T-helper 1 cell treated with Interleukin-12 subunit alpha and Interleukin-12 subunit beta and Interleukin-4 antibody, amounts not matched to agents 30 μg/mL and 1 μg/mL, for 36 hours (primary cell): Measurements from ENCODE around the gene NLRP1.
A peak's percentile ranks its signal among the peaks of the same experiment; 100 is the strongest.
"Not testable (repeated sequence)": the region's sequence is repeated elsewhere in the genome, so short reads cannot be mapped to it uniquely, and the experiment has no call there.

Experiments used
- H3K27ac Mint-ChIP-seq: one replicate; pipeline ENCODE4 v1.8.0; 2021; ENCODE audit warnings: mild to moderate bottlenecking, mixed read lengths
- H3K27me3 Mint-ChIP-seq: one replicate; pipeline ENCODE4 v1.8.0; 2021; ENCODE audit warnings: low read depth, mixed read lengths
- H3K36me3 Mint-ChIP-seq: one replicate; pipeline ENCODE4 v1.8.0; 2021; ENCODE audit warnings: low read depth, mixed read lengths
- H3K4me1 Mint-ChIP-seq: one replicate; pipeline ENCODE4 v1.8.0; 2021; ENCODE audit warnings: low read depth, mixed read lengths
- H3K4me3 Mint-ChIP-seq: one replicate; pipeline ENCODE4 v1.8.0; 2021; ENCODE audit warnings: mild to moderate bottlenecking, moderate library complexity, mixed read lengths
- H3K9me3 Mint-ChIP-seq: one replicate; pipeline ENCODE4 v1.8.0; 2021; ENCODE audit warnings: mixed read lengths

Gene NLRP1

DNA sequence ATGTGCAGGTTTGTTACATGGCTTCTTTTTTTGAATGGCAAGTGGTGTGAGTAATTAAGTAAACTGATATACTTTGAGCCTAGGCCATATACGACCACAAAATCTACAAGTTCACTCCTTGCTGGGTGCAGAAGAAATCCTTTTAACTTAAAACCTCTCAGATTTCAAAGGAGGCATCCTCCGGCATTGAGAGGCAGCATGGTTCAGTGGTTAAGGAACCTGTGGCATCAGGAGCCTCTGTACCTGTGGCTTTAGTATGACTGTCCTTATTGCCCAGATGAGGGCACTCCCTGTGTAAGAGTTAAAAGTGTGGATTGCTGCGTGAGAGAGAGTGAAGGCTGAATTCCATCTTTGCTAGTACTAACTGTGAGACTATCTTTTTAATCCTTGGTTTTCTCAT is 3.3 kb downstream of the NLRP1 start:
- H3K4me1 Mint-ChIP-seq: peaks cover 59% of the 10 kb centered on the region
- H3K36me3 Mint-ChIP-seq: peaks cover 68% of the 10 kb centered on the region
- no peaks in the 10 kb centered on the region for H3K27me3 Mint-ChIP-seq
- peaks cover 8% of the 10 kb centered on the region for H3K9me3 Mint-ChIP-seq
- peak overlapping the region; percentile 41 for H3K4me3 Mint-ChIP-seq
- no peak overlapping the region for H3K27ac Mint-ChIP-seq

GRCh38 chr17:5580367-5580766 is 3.9 kb downstream of the NLRP1 start:
- Mint-ChIP-seq H3K27me3 (no peaks in the 10 kb centered on the region), H3K4me1 (peaks cover 54% of the 10 kb centered on the region), H3K27ac (no peak overlapping the region), H3K4me3 (no peak overlapping the region), H3K36me3 (peaks cover 74% of the 10 kb centered on the region), H3K9me3 (peaks cover 8% of the 10 kb centered on the region)

DNA sequence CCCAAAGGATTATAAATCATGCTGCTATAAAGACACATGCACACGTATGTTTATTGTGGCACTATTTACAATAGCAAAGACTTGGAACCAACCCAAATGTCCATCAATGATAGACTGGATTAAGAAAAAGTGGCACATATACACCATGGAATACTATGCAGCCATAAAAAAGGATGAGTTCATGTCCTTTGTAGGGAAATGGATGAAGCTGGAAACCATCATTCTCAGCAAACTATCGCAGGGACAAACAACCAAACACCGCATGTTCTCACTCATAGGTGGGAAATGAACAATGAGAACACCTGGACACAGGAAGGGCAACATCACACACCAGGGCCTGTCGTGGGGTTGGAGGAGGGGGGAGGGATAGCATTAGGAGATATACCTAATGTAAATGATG is 5.5 kb downstream of the NLRP1 start:
- Mint-ChIP-seq H3K4me1 (peaks cover 44% of the 10 kb centered on the region), H3K36me3 (peaks cover 84% of the 10 kb centered on the region)
- not testable (repeated sequence) for H3K27ac Mint-ChIP-seq, H3K9me3 Mint-ChIP-seq, H3K27me3 Mint-ChIP-seq, H3K4me3 Mint-ChIP-seq

DNA sequence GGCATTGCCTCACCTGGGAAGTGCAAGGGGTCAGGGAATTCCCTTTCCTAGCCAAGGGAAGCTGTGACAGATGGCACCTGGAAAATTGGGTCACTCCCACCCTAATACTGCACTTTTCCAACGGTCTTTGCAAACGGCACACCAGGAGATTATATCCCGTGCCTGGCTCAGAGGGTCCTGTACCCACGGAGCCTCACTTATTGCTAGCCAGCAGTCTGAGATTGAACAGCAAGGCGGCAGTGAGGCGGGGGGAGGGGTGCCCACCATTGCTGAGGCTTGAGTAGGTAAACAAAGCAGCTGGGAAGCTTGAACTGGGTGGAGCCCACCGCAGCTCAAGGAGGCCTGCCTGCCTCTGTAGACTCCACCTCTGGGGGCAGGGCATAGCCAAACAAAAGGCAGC is 11.3 kb downstream of the NLRP1 start:
- not testable (repeated sequence) for H3K27ac Mint-ChIP-seq, H3K4me3 Mint-ChIP-seq, H3K27me3 Mint-ChIP-seq, H3K9me3 Mint-ChIP-seq
- H3K4me1 Mint-ChIP-seq: peaks cover 22% of the 10 kb centered on the region
- H3K36me3 Mint-ChIP-seq: peaks cover 90% of the 10 kb centered on the region

DNA sequence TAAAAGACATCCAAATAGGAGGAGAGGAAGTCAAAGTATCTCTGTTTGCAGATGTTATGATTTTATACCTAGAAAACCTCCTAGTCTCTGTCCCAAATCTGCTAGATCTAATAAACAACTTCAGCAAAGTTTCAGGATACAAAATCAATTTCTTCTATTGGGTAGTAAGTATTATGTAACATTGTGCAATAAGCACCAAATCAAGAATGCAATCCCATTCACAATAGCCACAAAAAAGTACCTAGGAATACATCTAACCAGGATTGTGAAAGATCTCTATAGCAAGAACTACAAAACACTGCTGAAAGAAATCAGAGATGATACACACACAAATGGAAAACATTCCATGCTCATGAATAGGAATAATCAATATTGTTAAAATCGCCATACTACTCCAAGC is 13.0 kb downstream of the NLRP1 start:
- Mint-ChIP-seq H3K36me3 (peaks cover 85% of the 10 kb centered on the region), H3K4me3 (no peak overlapping the region), H3K9me3 (no peaks in the 10 kb centered on the region), H3K27ac (no peak overlapping the region), H3K4me1 (peaks cover 19% of the 10 kb centered on the region), H3K27me3 (no peaks in the 10 kb centered on the region)

GRCh38 chr17:5565808-5566207 is 18.5 kb downstream of the NLRP1 start:
- H3K27me3 Mint-ChIP-seq: no peaks in the 10 kb centered on the region
- no peaks in the 10 kb centered on the region for H3K9me3 Mint-ChIP-seq
- H3K27ac Mint-ChIP-seq: no peak overlapping the region
- no peak overlapping the region for H3K4me3 Mint-ChIP-seq
- H3K4me1 Mint-ChIP-seq: peaks cover 15% of the 10 kb centered on the region
- H3K36me3 Mint-ChIP-seq: peaks cover 51% of the 10 kb centered on the region

DNA sequence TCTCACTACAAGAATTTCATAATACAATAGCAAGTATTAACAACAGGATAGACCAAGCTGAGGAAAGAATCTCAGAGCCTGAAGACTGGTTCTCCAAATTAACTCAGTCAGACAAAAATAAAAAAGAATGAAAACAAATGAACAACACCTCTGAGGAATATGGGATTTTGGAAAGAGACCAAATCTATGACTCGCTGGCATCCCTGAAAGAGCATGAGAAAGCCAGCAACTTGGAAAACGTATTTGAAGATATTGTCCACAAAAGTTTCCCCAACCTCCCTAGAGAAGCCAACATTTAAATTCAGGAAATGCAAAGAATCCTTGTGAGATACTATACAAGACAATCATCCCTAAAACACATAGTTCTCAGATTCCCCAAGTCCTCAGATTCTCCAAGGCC is 20.9 kb downstream of the NLRP1 start:
- Mint-ChIP-seq H3K4me1 (peaks cover 9% of the 10 kb centered on the region), H3K4me3 (no peak overlapping the region), H3K27ac (no peak overlapping the region), H3K36me3 (peaks cover 36% of the 10 kb centered on the region), H3K9me3 (no peaks in the 10 kb centered on the region), H3K27me3 (no peaks in the 10 kb centered on the region)

GRCh38 chr17:5562661-5563360 is 21.5 kb downstream of the NLRP1 start:
- H3K9me3 Mint-ChIP-seq: no peaks in the 10 kb centered on the region
- peaks cover 31% of the 10 kb centered on the region for H3K36me3 Mint-ChIP-seq
- no peak overlapping the region for H3K27ac Mint-ChIP-seq
- H3K27me3 Mint-ChIP-seq: no peaks in the 10 kb centered on the region
- no peak overlapping the region for H3K4me3 Mint-ChIP-seq
- H3K4me1 Mint-ChIP-seq: peaks cover 9% of the 10 kb centered on the region

- Mint-ChIP-seq H3K4me1 (peaks cover 11% of the 10 kb centered on the region), H3K27me3 (no peaks in the 10 kb centered on the region), H3K27ac (no peak overlapping the region), H3K9me3 (no peaks in the 10 kb centered on the region), H3K36me3 (peaks cover 33% of the 10 kb centered on the region), H3K4me3 (no peak overlapping the region)
Observed at GRCh38 chr17:5561736-5562571, 22.4 kb downstream of the NLRP1 start.

DNA sequence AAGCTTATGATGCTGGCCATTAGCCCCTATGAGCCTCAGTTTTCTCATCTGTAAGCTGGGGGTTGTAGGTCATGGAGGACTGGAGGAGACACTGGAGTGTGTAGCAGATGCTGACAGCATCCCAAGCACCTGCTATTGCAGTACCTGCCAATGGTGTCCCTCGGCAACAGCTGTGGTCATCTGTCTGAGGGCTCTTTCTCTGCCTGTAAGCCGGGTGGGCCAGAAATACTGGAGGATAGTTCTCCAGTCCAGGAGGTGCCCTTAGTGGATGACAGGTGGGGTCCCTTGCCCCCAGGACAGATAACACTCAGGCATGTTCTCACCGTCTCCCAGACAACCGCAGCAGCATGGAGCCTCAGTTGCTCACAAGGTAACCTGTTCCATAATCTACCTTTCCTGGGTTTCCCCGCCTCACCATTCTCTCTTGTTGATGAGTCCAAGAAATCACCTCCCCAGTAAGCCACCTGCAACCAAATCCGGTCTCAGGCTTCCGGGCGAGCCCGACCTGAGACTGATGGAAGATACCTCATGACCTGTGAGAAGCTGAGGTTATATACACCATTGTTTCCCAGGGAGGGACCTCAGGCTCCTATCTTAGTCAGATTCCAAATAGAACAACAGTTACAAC is 23.8 kb downstream of the NLRP1 start:
- Mint-ChIP-seq H3K27me3 (no peaks in the 10 kb centered on the region), H3K4me3 (no peak overlapping the region), H3K4me1 (peaks cover 11% of the 10 kb centered on the region), H3K36me3 (peaks cover 32% of the 10 kb centered on the region), H3K9me3 (no peaks in the 10 kb centered on the region), H3K27ac (no peak overlapping the region)

- Mint-ChIP-seq H3K36me3 (peaks cover 32% of the 10 kb centered on the region), H3K4me1 (peaks cover 11% of the 10 kb centered on the region), H3K9me3 (no peaks in the 10 kb centered on the region), H3K27ac (no peak overlapping the region), H3K27me3 (no peaks in the 10 kb centered on the region), H3K4me3 (no peak overlapping the region)
Observed at GRCh38 chr17:5558815-5559785, 25.2 kb downstream of the NLRP1 start.

GRCh38 chr17:5557990-5558389 is 26.3 kb downstream of the NLRP1 start:
- Mint-ChIP-seq H3K9me3 (no peaks in the 10 kb centered on the region), H3K4me3 (no peak overlapping the region), H3K27me3 (no peaks in the 10 kb centered on the region), H3K36me3 (peaks cover 33% of the 10 kb centered on the region), H3K4me1 (peaks cover 11% of the 10 kb centered on the region), H3K27ac (peak overlapping the region; percentile 11)

DNA sequence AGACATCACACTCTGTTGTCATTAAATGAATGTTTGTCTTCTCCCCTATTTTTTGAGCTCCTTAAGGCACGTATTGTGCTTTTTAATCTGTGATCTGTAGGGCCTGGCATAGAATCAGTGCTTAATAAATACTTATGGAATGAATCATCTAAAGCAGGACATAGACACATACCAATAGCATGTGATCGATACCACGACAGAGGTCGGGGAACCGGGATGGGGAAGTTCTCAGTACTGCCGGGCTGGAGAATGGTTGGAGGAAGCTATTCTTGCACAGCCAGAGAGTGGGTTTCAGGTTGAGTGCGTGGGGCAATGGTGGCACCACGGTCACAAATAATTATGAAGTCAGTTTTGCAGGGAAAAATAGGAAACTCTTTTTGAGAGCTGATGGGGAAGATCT is 26.8 kb downstream of the NLRP1 start:
- H3K4me1 Mint-ChIP-seq: peaks cover 10% of the 10 kb centered on the region
- H3K27me3 Mint-ChIP-seq: no peaks in the 10 kb centered on the region
- no peak overlapping the region for H3K4me3 Mint-ChIP-seq
- H3K27ac Mint-ChIP-seq: peak overlapping the region; percentile 11
- no peaks in the 10 kb centered on the region for H3K9me3 Mint-ChIP-seq
- H3K36me3 Mint-ChIP-seq: peaks cover 37% of the 10 kb centered on the region

DNA sequence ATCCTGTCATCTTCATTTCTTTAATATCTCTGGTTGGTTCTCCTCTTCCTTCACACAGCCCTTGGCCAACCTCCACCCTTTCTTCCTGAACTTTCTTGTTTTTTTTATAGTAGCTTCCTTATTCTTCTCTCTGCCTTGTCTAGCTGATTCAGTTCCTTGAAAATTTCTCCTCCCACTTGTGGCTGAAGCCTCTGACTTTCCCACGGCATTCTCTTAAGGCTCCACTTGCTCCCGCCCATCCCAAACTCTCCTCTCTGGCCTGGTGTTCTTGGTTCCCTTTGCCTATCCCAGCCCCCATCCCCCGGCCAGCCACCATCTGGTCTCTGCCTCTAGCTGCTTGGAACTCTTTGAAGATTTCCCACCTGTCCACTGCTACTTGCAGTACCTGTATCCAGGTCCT is 29.1 kb downstream of the NLRP1 start:
- H3K9me3 Mint-ChIP-seq: no peaks in the 10 kb centered on the region
- H3K27me3 Mint-ChIP-seq: no peaks in the 10 kb centered on the region
- no peak overlapping the region for H3K4me3 Mint-ChIP-seq
- H3K4me1 Mint-ChIP-seq: peaks cover 10% of the 10 kb centered on the region
- peaks cover 52% of the 10 kb centered on the region for H3K36me3 Mint-ChIP-seq
- no peak overlapping the region for H3K27ac Mint-ChIP-seq
